ENCODE results near the gene PLIN4.

The PLIN4 gene

DNA sequence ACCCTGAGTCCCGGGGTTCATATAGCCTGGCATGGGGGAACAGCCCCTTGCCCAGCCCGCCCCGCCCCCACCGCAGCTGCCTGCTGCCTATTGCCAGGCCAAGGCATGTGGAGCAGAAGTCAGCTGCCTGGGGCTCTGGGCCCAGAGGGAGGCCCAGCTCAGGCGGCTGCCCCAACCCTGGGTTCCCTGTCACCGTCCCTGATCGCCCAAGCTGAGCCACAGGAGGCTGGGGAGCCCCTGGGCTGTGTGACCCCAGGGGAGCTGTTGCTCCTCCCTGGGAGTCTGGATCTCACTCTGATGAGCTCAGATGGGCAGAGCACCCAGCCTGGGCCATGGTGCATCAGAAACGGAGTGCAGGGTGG lies 1.4 kb downstream of the PLIN4 start:
- H3K4me3 ChIP-seq (ENCODE audit: low read length in 2 of 2), result no peak overlapping the region
- no peaks in the 10 kb centered on the region for H3K4me1 ChIP-seq (ENCODE audit: control insufficient read depth in 2 of 2, insufficient read depth in 2 of 2, low read length in 2 of 2)
- no peaks in the 10 kb centered on the region for H3K27me3 ChIP-seq (ENCODE audit: control insufficient read depth in 2 of 2, insufficient read depth in 2 of 2, low read length in 2 of 2)
- no peak overlapping the region for H3K9ac ChIP-seq (ENCODE audit: low read depth in 1 of 2, low read length in 2 of 2)
- no peaks in the 10 kb centered on the region for H3K9me3 ChIP-seq (ENCODE audit: control insufficient read depth in 2 of 2, low read length in 2 of 2)
- H3K27ac ChIP-seq (ENCODE audit: low read depth in 2 of 2, low read length in 2 of 2), result no peak overlapping the region
- H3K36me3 ChIP-seq (ENCODE audit: control insufficient read depth in 2 of 2, insufficient read depth in 2 of 2, low read length in 2 of 2), result no peaks in the 10 kb centered on the region

DNA sequence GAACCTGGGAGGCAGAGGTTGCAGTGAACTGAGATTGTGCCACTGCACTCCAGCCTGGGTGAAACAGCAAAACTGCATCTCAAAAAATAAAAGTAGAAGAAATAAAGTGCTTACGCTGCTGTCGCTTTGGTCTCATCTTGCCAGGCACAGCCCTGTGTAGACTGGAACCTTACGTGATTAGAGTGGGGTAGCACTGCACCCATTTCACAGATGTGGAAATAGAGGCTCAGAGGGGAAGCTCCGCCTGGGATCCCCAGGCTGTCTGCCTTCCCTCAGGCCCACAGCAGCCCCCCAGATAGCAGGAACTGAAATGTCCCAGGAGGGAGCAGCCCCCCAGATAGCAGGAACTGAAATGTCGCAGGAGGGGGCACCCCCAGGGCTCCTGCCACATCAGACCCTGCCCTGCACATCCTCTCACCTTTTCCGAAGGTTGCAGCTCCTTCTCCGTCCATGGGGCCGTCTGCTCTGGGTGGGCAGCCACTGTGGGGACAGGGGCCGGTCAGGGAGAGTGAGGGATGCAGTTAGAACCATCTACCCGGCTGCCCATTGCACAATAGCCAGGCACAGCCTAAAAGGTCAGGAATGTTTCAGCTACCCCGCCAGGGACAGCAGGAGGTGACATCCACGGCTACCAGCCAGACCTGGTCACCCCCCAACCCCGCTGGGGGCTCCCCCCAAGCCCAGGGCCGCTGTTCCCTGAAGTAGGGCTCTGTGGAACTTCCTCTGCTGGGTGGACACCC lies 1.9 kb downstream of the PLIN4 start:
- Histone ChIP-seq H3K27me3 (ENCODE audit: control insufficient read depth in 2 of 2, insufficient read depth in 2 of 2, low read length in 2 of 2) (no peaks in the 10 kb centered on the region), H3K36me3 (ENCODE audit: control insufficient read depth in 2 of 2, insufficient read depth in 2 of 2, low read length in 2 of 2) (no peaks in the 10 kb centered on the region), H3K4me3 (ENCODE audit: low read length in 2 of 2) (no peak overlapping the region), H3K4me1 (ENCODE audit: control insufficient read depth in 2 of 2, insufficient read depth in 2 of 2, low read length in 2 of 2) (no peaks in the 10 kb centered on the region), H3K27ac (ENCODE audit: low read depth in 2 of 2, low read length in 2 of 2) (no peak overlapping the region), H3K9me3 (ENCODE audit: control insufficient read depth in 2 of 2, low read length in 2 of 2) (no peaks in the 10 kb centered on the region), H3K9ac (ENCODE audit: low read depth in 1 of 2, low read length in 2 of 2) (no peak overlapping the region)

DNA sequence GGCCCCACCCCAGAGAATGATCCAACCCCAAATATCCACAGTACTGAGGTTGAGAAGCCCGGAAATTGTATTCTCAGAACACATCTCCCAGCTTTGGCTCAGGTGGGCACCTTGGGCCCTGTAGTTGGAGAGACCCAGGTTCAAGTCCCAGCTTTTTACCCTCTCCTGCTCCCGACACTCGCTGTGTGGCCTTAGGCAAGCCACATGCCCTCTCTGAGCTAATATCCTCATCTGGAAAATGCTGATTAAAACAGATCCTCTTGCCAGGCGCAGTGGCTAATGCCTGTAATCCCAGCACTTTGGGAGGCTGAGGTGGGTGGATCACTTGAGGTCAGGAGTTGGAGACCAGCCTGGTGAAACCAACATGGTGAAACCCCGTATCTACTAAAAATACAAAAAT lies 2.6 kb downstream of the PLIN4 start:
- Histone ChIP-seq H3K36me3 (ENCODE audit: control insufficient read depth in 2 of 2, insufficient read depth in 2 of 2, low read length in 2 of 2) (no peaks in the 10 kb centered on the region), H3K4me1 (ENCODE audit: control insufficient read depth in 2 of 2, insufficient read depth in 2 of 2, low read length in 2 of 2) (no peaks in the 10 kb centered on the region), H3K4me3 (ENCODE audit: low read length in 2 of 2) (no peak overlapping the region), H3K9me3 (ENCODE audit: control insufficient read depth in 2 of 2, low read length in 2 of 2) (no peaks in the 10 kb centered on the region), H3K27me3 (ENCODE audit: control insufficient read depth in 2 of 2, insufficient read depth in 2 of 2, low read length in 2 of 2) (no peaks in the 10 kb centered on the region), H3K27ac (ENCODE audit: low read depth in 2 of 2, low read length in 2 of 2) (no peak overlapping the region), H3K9ac (ENCODE audit: low read depth in 1 of 2, low read length in 2 of 2) (no peak overlapping the region)

DNA sequence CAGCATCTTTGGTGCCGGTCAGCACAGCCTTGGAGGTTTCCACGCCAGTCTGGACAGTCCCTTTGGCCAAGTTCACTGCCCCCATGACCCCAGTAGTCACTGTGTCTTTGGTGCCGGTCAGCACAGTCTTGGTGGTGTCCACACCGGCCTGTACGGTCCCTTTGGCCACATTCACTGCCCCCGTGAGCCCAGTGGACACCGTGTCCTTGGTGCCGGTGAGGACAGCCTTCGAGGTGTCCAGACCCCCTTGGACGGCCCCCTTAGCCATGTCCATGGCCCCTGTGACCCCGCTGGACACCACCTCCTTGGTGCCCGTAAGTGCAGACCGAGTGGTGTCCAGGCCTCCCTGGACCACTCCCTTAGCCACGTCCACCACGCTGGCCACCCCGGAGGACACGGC lies 5.0 kb downstream of the PLIN4 start:
- Histone ChIP-seq H3K36me3 (ENCODE audit: control insufficient read depth in 2 of 2, insufficient read depth in 2 of 2, low read length in 2 of 2) (no peaks in the 10 kb centered on the region), H3K9ac (ENCODE audit: low read depth in 1 of 2, low read length in 2 of 2) (no peak overlapping the region), H3K27ac (ENCODE audit: low read depth in 2 of 2, low read length in 2 of 2) (no peak overlapping the region), H3K27me3 (ENCODE audit: control insufficient read depth in 2 of 2, insufficient read depth in 2 of 2, low read length in 2 of 2) (no peaks in the 10 kb centered on the region), H3K9me3 (ENCODE audit: control insufficient read depth in 2 of 2, low read length in 2 of 2) (no peaks in the 10 kb centered on the region), H3K4me1 (ENCODE audit: control insufficient read depth in 2 of 2, insufficient read depth in 2 of 2, low read length in 2 of 2) (no peaks in the 10 kb centered on the region), H3K4me3 (ENCODE audit: low read length in 2 of 2) (no peak overlapping the region)

DNA sequence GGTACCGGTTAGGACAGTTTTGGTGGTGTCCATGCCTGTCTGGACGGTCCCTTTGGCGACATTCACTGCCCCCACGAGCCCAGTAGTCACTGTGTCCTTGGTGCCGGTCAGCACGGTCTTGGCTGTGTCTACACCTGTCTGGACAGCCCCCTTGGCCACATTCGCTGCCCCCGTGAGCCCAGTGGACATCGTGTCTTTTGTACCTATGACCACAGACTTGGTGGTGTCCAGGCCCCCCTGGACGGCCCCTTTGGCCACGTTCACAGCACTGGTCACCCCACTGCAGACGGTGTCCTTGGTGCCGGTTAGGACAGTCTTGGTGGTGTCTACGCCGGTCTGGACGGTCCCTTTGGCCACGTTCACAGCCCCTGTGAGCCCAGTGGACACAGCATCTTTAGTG lies 6.2 kb downstream of the PLIN4 start:
- no peak overlapping the region for H3K4me3 ChIP-seq (ENCODE audit: low read length in 2 of 2)
- no peaks in the 10 kb centered on the region for H3K4me1 ChIP-seq (ENCODE audit: control insufficient read depth in 2 of 2, insufficient read depth in 2 of 2, low read length in 2 of 2)
- no peaks in the 10 kb centered on the region for H3K9me3 ChIP-seq (ENCODE audit: control insufficient read depth in 2 of 2, low read length in 2 of 2)
- H3K36me3 ChIP-seq (ENCODE audit: control insufficient read depth in 2 of 2, insufficient read depth in 2 of 2, low read length in 2 of 2), result no peaks in the 10 kb centered on the region
- no peak overlapping the region for H3K9ac ChIP-seq (ENCODE audit: low read depth in 1 of 2, low read length in 2 of 2)
- H3K27me3 ChIP-seq (ENCODE audit: control insufficient read depth in 2 of 2, insufficient read depth in 2 of 2, low read length in 2 of 2), result no peaks in the 10 kb centered on the region
- H3K27ac ChIP-seq (ENCODE audit: low read depth in 2 of 2, low read length in 2 of 2), result no peak overlapping the region

DNA sequence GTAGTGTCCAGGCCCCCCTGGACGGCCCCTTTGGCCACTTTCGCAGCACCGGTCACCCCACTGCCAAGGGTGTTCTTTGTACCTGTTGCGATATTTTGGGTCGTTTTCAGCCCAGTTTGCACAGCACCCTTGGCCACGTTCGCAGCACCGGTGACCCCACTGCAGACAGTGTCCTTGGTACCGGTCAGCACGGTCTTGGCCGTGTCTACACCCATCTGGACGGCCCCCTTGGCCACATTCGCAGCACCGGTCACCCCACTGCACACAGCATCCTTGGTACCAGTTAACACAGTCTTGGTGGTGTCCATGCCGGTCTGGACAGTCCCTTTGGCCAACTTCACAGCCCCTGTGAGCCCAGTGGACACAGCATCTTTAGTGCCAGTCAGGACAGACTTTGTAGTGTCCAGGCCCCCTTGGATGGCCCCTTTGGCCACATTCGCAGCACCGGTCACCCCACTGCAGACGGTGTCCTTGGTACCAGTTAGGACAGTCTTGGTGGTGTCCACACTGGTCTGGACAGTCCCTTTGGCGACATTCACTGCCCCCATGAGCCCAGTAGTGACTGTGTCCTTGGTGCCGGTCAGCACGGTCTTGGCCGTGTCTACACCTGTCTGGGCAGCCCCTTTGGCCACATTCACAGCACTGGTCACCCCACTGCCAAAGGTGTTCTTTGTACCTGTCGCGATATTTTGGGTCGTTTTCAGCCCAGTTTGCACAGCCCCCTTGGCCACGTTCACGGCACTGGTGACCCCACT lies 6.8 kb downstream of the PLIN4 start:
- H3K9ac ChIP-seq (ENCODE audit: low read depth in 1 of 2, low read length in 2 of 2), result no peak overlapping the region
- no peak overlapping the region for H3K4me3 ChIP-seq (ENCODE audit: low read length in 2 of 2)
- H3K27ac ChIP-seq (ENCODE audit: low read depth in 2 of 2, low read length in 2 of 2), result no peak overlapping the region
- no peaks in the 10 kb centered on the region for H3K36me3 ChIP-seq (ENCODE audit: control insufficient read depth in 2 of 2, insufficient read depth in 2 of 2, low read length in 2 of 2)
- H3K9me3 ChIP-seq (ENCODE audit: control insufficient read depth in 2 of 2, low read length in 2 of 2), result no peaks in the 10 kb centered on the region
- H3K27me3 ChIP-seq (ENCODE audit: control insufficient read depth in 2 of 2, insufficient read depth in 2 of 2, low read length in 2 of 2), result no peaks in the 10 kb centered on the region
- H3K4me1 ChIP-seq (ENCODE audit: control insufficient read depth in 2 of 2, insufficient read depth in 2 of 2, low read length in 2 of 2), result no peaks in the 10 kb centered on the region

DNA sequence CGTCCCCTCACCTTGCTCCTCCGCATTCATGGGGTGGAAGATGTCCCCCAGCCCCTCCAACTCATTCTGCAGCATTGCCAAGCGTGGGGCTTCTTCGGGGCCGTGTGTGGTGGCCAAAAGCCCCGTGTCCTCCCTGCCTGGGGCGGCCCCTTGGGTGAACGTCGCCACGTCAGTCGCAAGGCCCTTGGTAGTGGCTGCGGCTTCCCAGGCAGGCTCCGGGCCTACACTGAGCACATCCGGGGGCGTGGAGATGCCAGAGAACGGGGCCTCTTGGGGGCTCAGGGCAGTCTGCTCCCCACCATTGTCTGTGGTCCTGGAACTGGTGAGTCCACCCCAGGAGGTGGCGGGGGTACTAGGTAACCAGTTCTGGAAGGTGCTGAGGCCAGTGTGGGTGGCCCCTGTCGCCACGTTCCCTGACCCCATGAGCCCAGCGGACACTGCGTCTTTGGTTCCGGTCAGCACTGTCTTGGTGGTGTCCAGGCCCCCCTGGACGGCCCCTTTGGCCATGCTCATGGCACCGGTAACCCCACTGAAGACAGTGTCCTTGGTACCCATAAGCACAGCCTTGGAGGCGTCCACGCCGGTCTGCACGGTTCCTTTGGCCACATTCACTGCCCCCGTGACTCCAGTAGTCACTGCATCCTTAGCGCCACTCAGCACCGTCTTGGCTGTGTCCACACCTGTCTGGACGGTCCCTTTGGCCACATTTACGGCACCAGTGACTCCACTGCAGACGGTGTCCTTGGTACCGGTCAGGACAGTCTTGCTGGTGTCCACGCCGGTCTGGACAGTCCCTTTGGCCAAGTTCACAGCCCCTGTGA lies 7.6 kb downstream of the PLIN4 start:
- Histone ChIP-seq H3K4me3 (ENCODE audit: low read length in 2 of 2) (no peak overlapping the region), H3K27me3 (ENCODE audit: control insufficient read depth in 2 of 2, insufficient read depth in 2 of 2, low read length in 2 of 2) (no peaks in the 10 kb centered on the region), H3K4me1 (ENCODE audit: control insufficient read depth in 2 of 2, insufficient read depth in 2 of 2, low read length in 2 of 2) (no peaks in the 10 kb centered on the region), H3K9ac (ENCODE audit: low read depth in 1 of 2, low read length in 2 of 2) (no peak overlapping the region), H3K36me3 (ENCODE audit: control insufficient read depth in 2 of 2, insufficient read depth in 2 of 2, low read length in 2 of 2) (no peaks in the 10 kb centered on the region), H3K9me3 (ENCODE audit: control insufficient read depth in 2 of 2, low read length in 2 of 2) (no peaks in the 10 kb centered on the region), H3K27ac (ENCODE audit: low read depth in 2 of 2, low read length in 2 of 2) (no peak overlapping the region)

DNA sequence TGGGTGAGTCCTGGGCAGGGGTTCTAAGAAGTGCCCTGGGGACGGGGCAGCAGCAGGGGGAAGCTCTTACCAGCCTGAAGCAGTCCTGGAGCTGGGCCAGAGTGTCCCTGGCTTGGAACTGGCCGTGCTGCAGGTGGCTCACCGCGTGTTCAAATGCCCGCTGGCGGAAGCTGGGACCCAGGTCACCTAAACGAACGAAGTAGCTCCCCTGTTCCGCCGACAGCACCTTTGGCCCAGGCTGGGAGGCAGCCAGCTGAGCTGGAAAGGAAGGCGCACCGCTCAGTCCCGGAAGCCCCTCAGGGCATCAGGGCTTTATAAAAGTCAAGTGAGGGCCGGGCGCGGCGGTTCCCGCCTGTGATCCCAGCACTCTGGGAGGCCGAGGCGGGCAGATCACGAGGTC lies 9.6 kb downstream of the PLIN4 start:
- H3K27me3 ChIP-seq (ENCODE audit: control insufficient read depth in 2 of 2, insufficient read depth in 2 of 2, low read length in 2 of 2), result no peaks in the 10 kb centered on the region
- no peaks in the 10 kb centered on the region for H3K4me1 ChIP-seq (ENCODE audit: control insufficient read depth in 2 of 2, insufficient read depth in 2 of 2, low read length in 2 of 2)
- H3K9me3 ChIP-seq (ENCODE audit: control insufficient read depth in 2 of 2, low read length in 2 of 2), result no peaks in the 10 kb centered on the region
- no peak overlapping the region for H3K4me3 ChIP-seq (ENCODE audit: low read length in 2 of 2)
- H3K9ac ChIP-seq (ENCODE audit: low read depth in 1 of 2, low read length in 2 of 2), result no peak overlapping the region
- H3K36me3 ChIP-seq (ENCODE audit: control insufficient read depth in 2 of 2, insufficient read depth in 2 of 2, low read length in 2 of 2), result peaks cover 3 to 6% of the 10 kb centered on the region in 2 donors
- H3K27ac ChIP-seq (ENCODE audit: low read depth in 2 of 2, low read length in 2 of 2), result no peak overlapping the region

DNA sequence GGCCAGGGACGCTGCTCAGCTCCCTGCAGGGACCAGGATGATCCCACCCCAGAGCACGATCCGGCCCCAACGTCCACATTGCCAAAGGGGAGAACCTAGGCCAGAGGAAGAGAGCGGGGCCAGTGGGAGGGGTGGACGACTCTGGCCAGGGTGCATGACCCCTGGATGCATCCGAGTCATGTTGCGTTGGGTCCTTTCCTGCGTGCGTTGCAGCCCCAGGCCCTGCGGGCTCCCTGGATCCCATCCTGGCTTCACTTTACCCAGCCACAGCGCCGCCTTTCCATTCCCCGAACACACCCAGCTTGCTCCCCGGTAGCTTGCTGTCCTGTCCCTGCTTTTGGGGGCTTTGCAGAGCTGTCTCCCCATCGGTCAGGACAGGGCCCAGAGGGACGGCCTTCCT lies 10.5 kb downstream of the PLIN4 start:
- H3K9ac ChIP-seq (ENCODE audit: low read depth in 1 of 2, low read length in 2 of 2), result no peak overlapping the region
- no peaks in the 10 kb centered on the region for H3K9me3 ChIP-seq (ENCODE audit: control insufficient read depth in 2 of 2, low read length in 2 of 2)
- H3K4me1 ChIP-seq (ENCODE audit: control insufficient read depth in 2 of 2, insufficient read depth in 2 of 2, low read length in 2 of 2), result no peaks in the 10 kb centered on the region
- peaks cover 4 to 7% of the 10 kb centered on the region in 2 donors for H3K36me3 ChIP-seq (ENCODE audit: control insufficient read depth in 2 of 2, insufficient read depth in 2 of 2, low read length in 2 of 2)
- H3K27me3 ChIP-seq (ENCODE audit: control insufficient read depth in 2 of 2, insufficient read depth in 2 of 2, low read length in 2 of 2), result no peaks in the 10 kb centered on the region
- no peak overlapping the region for H3K4me3 ChIP-seq (ENCODE audit: low read length in 2 of 2)
- no peak overlapping the region for H3K27ac ChIP-seq (ENCODE audit: low read depth in 2 of 2, low read length in 2 of 2)

DNA sequence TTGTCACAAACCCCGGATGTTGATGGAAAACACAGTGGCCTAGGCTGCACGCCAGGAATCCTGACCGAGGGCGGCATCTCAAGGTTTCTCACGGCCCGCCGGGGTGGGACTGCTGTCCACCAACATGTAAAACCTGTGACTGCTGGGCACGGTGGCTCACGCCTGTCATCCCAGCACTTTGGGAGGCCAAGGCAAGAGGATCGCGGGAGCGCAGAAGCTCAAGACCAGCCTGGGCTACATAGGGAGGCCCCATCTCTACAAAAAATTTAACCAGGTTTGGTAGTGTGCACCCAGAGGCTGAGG lies 11.2 kb downstream of the PLIN4 start:
- Histone ChIP-seq H3K27ac (ENCODE audit: low read depth in 2 of 2, low read length in 2 of 2) (no peak overlapping the region), H3K4me1 (ENCODE audit: control insufficient read depth in 2 of 2, insufficient read depth in 2 of 2, low read length in 2 of 2) (no peaks in the 10 kb centered on the region), H3K36me3 (ENCODE audit: control insufficient read depth in 2 of 2, insufficient read depth in 2 of 2, low read length in 2 of 2) (peaks cover 10 to 12% of the 10 kb centered on the region in 2 donors)

More for the DNA sequence above, 11.2 kb downstream of the PLIN4 start:
- Histone ChIP-seq H3K4me3 (ENCODE audit: low read length in 2 of 2) (no peak overlapping the region), H3K9me3 (ENCODE audit: control insufficient read depth in 2 of 2, low read length in 2 of 2) (no peaks in the 10 kb centered on the region), H3K9ac (ENCODE audit: low read depth in 1 of 2, low read length in 2 of 2) (no peak overlapping the region), H3K27me3 (ENCODE audit: control insufficient read depth in 2 of 2, insufficient read depth in 2 of 2, low read length in 2 of 2) (no peaks in the 10 kb centered on the region)
